Measurements from ENCODE around the gene KREMEN1. TPM values are rescaled to one million over a fixed set of nuclear protein-coding genes. Genes with fewer than 3 reads are reported as not detected.

KREMEN1 gene
- total and polyA plus RNA-seq, 2 of the 4 experiments (the other 2 are of a cell fraction): 2.9 to 4.6 TPM

- Histone ChIP-seq H3K56ac (ENCODE audit: extremely low read depth, insufficient read depth, low read length) (no peak overlapping the region), H4K91ac (ENCODE audit: insufficient read depth, low read depth, low read length) (no peak overlapping the region), H2BK5ac (ENCODE audit: low read depth, low read length, poor library complexity, severe bottlenecking) (no peak overlapping the region), H4K20me1 (ENCODE audit: insufficient read depth, low read length) (no peaks in the 10 kb centered on the region), H3K14ac (replicated peaks; ENCODE audit: low read depth, low read length) (no peak overlapping the region), H3K4me2 (ENCODE audit: low read depth, low read length) (no peak overlapping the region), H2AFZ (replicated peaks; ENCODE audit: low read length, poor library complexity) (no peak overlapping the region), H3K27me3 (ENCODE audit: control insufficient read depth, insufficient read depth, low read length) (peaks cover 9% of the 10 kb centered on the region; the same call in 1 of the 2 replicates), H4K8ac (ENCODE audit: low read depth in 2 of 2, low read length in 2 of 2) (no peak overlapping the region), H3K9me3 (ENCODE audit: control insufficient read depth, insufficient read depth, low read length) (no peaks in the 10 kb centered on the region), H3K18ac (ENCODE audit: low read depth, low read length) (no peak overlapping the region), H4K5ac (ENCODE audit: low read depth, low read length) (no peak overlapping the region), H2BK20ac (ENCODE audit: low read depth, low read length) (no peak overlapping the region), H3K9me1 (ENCODE audit: insufficient read depth, low read length) (no peaks in the 10 kb centered on the region), H3K79me1 (ENCODE audit: low read depth in 1 of 2, low read length in 2 of 2) (no peaks in the 10 kb centered on the region), H2BK15ac (ENCODE audit: low read depth, low read length) (no peak overlapping the region), H3K4ac (ENCODE audit: low read depth, low read length) (no peak overlapping the region), H2BK120ac (ENCODE audit: low read depth, low read length) (no peak overlapping the region), H2AK5ac (ENCODE audit: low read depth, low read length) (no peak overlapping the region), H3K36me3 (ENCODE audit: control insufficient read depth, insufficient read depth, low read length) (no peaks in the 10 kb centered on the region), H3K4me3 (ENCODE audit: insufficient read depth, low read depth, low read length) (no peak overlapping the region), H3K23ac (ENCODE audit: low read depth, low read length) (no peak overlapping the region), H2AK9ac (replicated peaks; ENCODE audit: low read depth, low read length, poor library complexity) (no peak overlapping the region), H3K27ac (ENCODE audit: insufficient read depth, low read length) (no peak overlapping the region), H3K4me1 (ENCODE audit: control insufficient read depth, insufficient read depth, low read length) (no peaks in the 10 kb centered on the region), H3K9ac (ENCODE audit: low read depth, low read length) (no peak overlapping the region)
- intact Hi-C loops (cut with micrococcal nuclease): loop anchor here (2.0 kb wide), 1 partner anchor 51 kb away; no protein-coding TSS in a partner anchor
- TF ChIP-seq RCOR1 (IDR thresholded peaks at IDR 0.05; ENCODE audit: insufficient replicate concordance, low read length) (no peak), CHD1 (IDR thresholded peaks at IDR 0.05; ENCODE audit: low read depth, low read length) (no peak), FOS (IDR thresholded peaks at IDR 0.05; ENCODE audit: low read depth, low read length) (no peak), MXI1 (IDR thresholded peaks at IDR 0.05; ENCODE audit: borderline replicate concordance, low read depth, low read length) (no peak), RFX5 (IDR thresholded peaks at IDR 0.05; ENCODE audit: low read depth, low read length) (no peak), USF2 (IDR thresholded peaks at IDR 0.05; ENCODE audit: low read depth, low read length) (no peak), BHLHE40 (IDR thresholded peaks at IDR 0.05; ENCODE audit: low read depth, low read length) (no peak), RAD21 (IDR thresholded peaks at IDR 0.05; ENCODE audit: low read length) (no peak), MAFK (IDR thresholded peaks at IDR 0.05; ENCODE audit: low read depth, low read length) (no peak), MAZ (IDR thresholded peaks at IDR 0.05; ENCODE audit: borderline replicate concordance, low read depth, low read length) (no peak), SMC3 (IDR thresholded peaks at IDR 0.05; ENCODE audit: low read depth, low read length) (no peak), NFE2L2 (IDR thresholded peaks at IDR 0.05; ENCODE audit: low read depth, low read length) (no peak), POLR2A (IDR thresholded peaks at IDR 0.05; ENCODE audit: low read depth, low read length) (no peak), CEBPB (IDR thresholded peaks at IDR 0.05; ENCODE audit: low read depth, low read length) (no peak)
- TF ChIP-seq, protein P1, sequence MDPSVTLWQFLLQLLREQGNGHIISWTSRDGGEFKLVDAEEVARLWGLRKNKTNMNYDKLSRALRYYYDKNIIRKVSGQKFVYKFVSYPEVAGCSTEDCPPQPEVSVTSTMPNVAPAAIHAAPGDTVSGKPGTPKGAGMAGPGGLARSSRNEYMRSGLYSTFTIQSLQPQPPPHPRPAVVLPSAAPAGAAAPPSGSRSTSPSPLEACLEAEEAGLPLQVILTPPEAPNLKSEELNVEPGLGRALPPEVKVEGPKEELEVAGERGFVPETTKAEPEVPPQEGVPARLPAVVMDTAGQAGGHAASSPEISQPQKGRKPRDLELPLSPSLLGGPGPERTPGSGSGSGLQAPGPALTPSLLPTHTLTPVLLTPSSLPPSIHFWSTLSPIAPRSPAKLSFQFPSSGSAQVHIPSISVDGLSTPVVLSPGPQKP (IDR thresholded peaks at IDR 0.05; ENCODE audit: borderline replicate concordance, low read depth, low read length): no peak
- TF ChIP-seq, protein P2, sequence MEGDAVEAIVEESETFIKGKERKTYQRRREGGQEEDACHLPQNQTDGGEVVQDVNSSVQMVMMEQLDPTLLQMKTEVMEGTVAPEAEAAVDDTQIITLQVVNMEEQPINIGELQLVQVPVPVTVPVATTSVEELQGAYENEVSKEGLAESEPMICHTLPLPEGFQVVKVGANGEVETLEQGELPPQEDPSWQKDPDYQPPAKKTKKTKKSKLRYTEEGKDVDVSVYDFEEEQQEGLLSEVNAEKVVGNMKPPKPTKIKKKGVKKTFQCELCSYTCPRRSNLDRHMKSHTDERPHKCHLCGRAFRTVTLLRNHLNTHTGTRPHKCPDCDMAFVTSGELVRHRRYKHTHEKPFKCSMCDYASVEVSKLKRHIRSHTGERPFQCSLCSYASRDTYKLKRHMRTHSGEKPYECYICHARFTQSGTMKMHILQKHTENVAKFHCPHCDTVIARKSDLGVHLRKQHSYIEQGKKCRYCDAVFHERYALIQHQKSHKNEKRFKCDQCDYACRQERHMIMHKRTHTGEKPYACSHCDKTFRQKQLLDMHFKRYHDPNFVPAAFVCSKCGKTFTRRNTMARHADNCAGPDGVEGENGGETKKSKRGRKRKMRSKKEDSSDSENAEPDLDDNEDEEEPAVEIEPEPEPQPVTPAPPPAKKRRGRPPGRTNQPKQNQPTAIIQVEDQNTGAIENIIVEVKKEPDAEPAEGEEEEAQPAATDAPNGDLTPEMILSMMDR (conservative IDR thresholded peaks at IDR 0.05; ENCODE audit: low read depth, low read length): no peak
- BruUV-seq (replicated peaks): no TSS peak
- DNase-seq: no peak
- POLR2A ChIA-PET (ENCODE audit: unreplicated experiment): no interaction called here
- WGBS, 2 experiments (ENCODE audit: extremely low coverage in 2 of 2, insufficient read length in 1 of 2): 62% methylated on average over 3 of the region's 7 CpGs; no CpG with 5 or more reads in 1 of the 2 experiments
- CTCF ChIA-PET: no interaction called here
- dilution Hi-C loops (cut with HindIII; ENCODE audit: low sequenced_read_pairs, unreplicated experiment): no loop called here
- ATAC-seq (ENCODE audit: low read depth): no peak
- in situ Hi-C loops (cut with MboI; ENCODE audit: low sequenced_read_pairs): no loop called here
Observed at GRCh38 chr22:29187831-29188230, 115.0 kb downstream of the KREMEN1 start.
